Left ventricle myocardium inferior (tissue), 1 donor: ENCODE results near the gene ARHGAP9. TPM values are rescaled to one million over a fixed set of nuclear protein-coding genes. Genes with fewer than 3 reads are reported as not detected.

Experiments
- DNase-seq: peaks from one replicate; pipeline ENCODE4 v3.0.0-alpha.2; 2020
- H3K27ac ChIP-seq: fragments of 200-600 bp; replicated peaks from 2 replicates; pipeline ENCODE4 v1.8.0; 2021
- H3K27me3 ChIP-seq: fragments of 200-600 bp; 2 replicates; pipeline ENCODE4 v1.8.0; 2021; ENCODE audit warnings: low read depth
- H3K36me3 ChIP-seq: fragments of 200-600 bp; 2 replicates; pipeline ENCODE4 v1.8.0; 2021
- H3K4me1 ChIP-seq: fragments of 200-600 bp; 2 replicates; pipeline ENCODE4 v1.8.0; 2021
- H3K4me3 ChIP-seq: fragments of 200-600 bp; 2 replicates; pipeline ENCODE4 v1.8.0; 2021; ENCODE audit warnings: mild to moderate bottlenecking, moderate library complexity
- H3K9me3 ChIP-seq: fragments of 200-600 bp; replicated peaks from 2 replicates; pipeline ENCODE4 v1.8.0; 2021
- intact Hi-C: fragments of 100-400 bp; cut with micrococcal nuclease; formaldehyde crosslinking; loops from one replicate; pipeline ENCODE4 v1.11.0; 2022
- long read RNA-seq: library from polyadenylated mRNA; unstranded; transcript quantifications from one replicate; pipeline ENCODE4 v2.0.0, GENCODE V29; 2021
- total RNA-seq: library from RNA; stranded (reverse); fragmentation: NEBNext Ultra II Directional; extraction: Animal tissue kit (Norgen Biotek cat#: 25700); gene quantifications from one replicate; pipeline ENCODE4 v1.2.1, GENCODE V29; 2021
- TF ChIP-seq, protein P1 (sequence below): fragments of 200-600 bp; IDR thresholded peaks from 2 replicates; pipeline ENCODE4 v1.8.0; 2021; ENCODE audit warnings: antibody characterized with exemption, mild to moderate bottlenecking, borderline replicate concordance
- donor health status: DM: no; HTN: yes; CAD: no; lungs with severe emphysema.

ARHGAP9 gene
- total RNA-seq: 4.2 TPM
- long read RNA-seq, partial matches to known transcripts: 1 of 2 reads
- long read RNA-seq, other reads (novel, unspliced or antisense): 1 of 2 reads

DNA sequence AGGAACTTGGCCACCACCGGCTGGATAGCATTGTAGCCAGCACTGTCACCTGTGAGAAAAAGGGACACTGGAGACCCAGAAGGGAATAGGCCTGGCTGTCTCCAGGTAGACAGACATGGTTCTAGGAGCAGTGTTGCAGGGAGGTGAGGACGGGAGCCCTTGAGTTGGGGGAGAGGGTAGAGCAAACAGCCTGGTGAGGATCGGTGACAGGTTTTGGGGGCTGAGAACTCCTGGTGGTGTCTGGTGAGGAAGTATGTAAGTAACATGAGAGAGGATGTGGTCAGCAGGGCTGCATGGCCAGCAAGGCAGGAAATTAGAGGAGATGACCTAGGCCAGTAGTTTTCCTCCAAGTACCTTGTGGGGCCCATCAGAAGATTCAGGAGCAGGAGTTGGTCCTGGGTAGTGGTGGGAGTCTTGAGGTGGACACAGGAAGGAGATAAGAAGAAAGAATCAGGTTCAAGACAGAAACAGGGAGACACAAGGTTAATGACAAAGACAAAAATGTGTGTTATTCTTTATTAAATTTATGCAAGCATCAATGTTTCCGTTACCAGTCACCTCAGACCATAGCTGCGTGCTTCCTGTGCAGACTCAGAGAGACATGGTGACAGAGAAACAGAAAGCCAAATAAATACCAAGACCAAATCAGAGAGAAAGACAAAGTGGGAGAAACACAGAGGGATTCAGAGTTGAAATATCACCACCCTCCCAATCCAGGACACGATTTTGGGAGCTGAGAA lies at the start of gene ARHGAP9:
Gene ARHGAP9 (minus strand): TSS at position 491 of the 740 bp plus-strand sequence. CDS start 460 bp downstream, at position 31.
- H3K27ac ChIP-seq: peak within 1 kb of the TSS; percentile 41
- no peak within 1 kb of the TSS for H3K4me3 ChIP-seq
- intact Hi-C loops: no loop called here
- TF ChIP-seq, protein P1, sequence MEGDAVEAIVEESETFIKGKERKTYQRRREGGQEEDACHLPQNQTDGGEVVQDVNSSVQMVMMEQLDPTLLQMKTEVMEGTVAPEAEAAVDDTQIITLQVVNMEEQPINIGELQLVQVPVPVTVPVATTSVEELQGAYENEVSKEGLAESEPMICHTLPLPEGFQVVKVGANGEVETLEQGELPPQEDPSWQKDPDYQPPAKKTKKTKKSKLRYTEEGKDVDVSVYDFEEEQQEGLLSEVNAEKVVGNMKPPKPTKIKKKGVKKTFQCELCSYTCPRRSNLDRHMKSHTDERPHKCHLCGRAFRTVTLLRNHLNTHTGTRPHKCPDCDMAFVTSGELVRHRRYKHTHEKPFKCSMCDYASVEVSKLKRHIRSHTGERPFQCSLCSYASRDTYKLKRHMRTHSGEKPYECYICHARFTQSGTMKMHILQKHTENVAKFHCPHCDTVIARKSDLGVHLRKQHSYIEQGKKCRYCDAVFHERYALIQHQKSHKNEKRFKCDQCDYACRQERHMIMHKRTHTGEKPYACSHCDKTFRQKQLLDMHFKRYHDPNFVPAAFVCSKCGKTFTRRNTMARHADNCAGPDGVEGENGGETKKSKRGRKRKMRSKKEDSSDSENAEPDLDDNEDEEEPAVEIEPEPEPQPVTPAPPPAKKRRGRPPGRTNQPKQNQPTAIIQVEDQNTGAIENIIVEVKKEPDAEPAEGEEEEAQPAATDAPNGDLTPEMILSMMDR: no peak
- DNase-seq: no peak
- no peaks in the 10 kb centered on the region for H3K9me3 ChIP-seq
- peaks cover 87% of the 10 kb centered on the region for H3K27me3 ChIP-seq
- no peaks in the 10 kb centered on the region for H3K36me3 ChIP-seq
- H3K4me1 ChIP-seq: peaks cover 19% of the 10 kb centered on the region

DNA sequence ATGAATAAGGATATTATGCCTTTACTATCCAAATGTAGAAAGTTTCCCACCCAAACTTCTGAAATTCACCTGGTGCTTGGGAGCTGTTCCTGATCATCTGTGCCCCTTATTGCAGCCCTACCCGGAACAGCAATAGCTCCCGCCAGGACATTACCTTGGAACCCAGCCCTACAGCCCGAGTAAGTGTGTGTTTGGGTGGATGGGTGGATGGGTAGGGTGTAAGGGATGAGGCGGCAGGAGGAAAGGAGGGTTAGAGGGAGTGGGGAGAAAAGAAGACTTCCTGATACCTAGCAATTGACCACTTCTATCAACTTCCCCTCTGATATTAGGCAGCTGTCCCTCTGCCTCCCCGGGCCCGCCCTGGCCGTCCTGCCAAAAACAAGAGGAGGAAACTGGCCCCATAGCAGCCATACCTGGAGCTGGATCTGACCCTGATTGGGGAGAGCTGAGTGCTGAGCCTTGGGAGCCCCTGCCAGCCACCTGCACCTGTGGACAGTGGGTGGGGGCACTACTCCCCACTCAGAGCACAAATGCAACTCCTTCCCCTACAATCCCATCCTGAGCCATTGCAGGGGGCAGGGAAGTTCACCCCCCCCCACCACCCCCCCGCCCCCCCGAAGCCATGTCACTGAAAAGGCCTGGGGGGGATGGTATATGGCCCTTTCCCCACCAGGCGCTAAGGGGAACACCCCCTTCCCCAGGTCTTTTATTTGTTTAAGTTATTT lies 49.3 kb upstream of the ARHGAP9 start:
- Histone ChIP-seq H3K4me3 (no peak overlapping the region), H3K36me3 (peaks cover 97% of the 10 kb centered on the region), H3K9me3 (no peaks in the 10 kb centered on the region), H3K27ac (no peak overlapping the region), H3K4me1 (peaks cover 20% of the 10 kb centered on the region), H3K27me3 (no peaks in the 10 kb centered on the region)
- DNase-seq: no peak
- TF ChIP-seq, protein P1: no peak
- intact Hi-C loops: no loop called here

DNA sequence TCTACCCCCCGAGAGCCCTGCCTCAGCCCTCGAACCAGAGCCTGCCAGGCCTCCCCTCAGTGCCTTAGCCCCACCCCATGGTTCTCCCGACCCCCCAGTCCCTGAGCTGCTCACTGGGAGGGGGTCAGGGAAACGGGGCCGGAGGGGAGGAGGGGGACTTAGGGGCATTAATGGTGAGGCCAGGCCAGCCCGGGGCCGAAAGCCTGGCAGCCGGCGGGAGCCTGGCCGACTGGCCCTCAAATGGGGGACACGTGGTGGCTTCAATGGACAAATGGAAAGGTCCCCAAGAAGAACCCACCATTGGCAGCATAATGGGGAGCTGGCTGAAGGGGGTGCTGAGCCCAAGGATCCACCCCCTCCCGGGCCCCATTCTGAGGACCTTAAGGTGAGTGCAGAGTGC lies 48.5 kb upstream of the ARHGAP9 start:
- H3K36me3 ChIP-seq: peaks cover 89% of the 10 kb centered on the region
- intact Hi-C loops: no loop called here
- no peak for DNase-seq

DNA sequence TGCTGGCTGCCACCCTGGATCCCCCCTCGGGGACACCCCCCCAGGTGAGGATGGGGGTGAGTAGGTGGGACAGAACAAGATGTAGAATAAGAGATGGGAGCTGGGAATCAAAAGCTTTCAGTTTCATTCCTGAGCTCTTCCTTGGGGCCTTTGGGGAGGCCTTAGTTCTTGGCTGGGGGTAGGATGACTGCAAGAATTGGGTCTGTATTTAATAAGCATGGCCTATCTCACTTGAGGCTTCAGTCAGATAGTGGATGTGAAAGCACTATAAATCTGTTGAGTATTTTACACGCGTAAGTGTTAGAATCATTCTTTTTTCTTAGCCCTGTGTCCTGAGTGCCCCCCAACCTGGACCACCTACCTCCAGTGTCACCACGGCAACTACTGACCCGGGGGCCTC lies 47.5 kb upstream of the ARHGAP9 start:
- H3K9me3 ChIP-seq: no peaks in the 10 kb centered on the region
- H3K27me3 ChIP-seq: no peaks in the 10 kb centered on the region
- no peak overlapping the region for H3K27ac ChIP-seq
- H3K4me1 ChIP-seq: peaks cover 31% of the 10 kb centered on the region
- no peak overlapping the region for H3K4me3 ChIP-seq
- TF ChIP-seq, protein P1: no peak
- intact Hi-C loops: no loop called here
- H3K36me3 ChIP-seq: peaks cover 79% of the 10 kb centered on the region
- no peak for DNase-seq

More for the DNA sequence above, 48.5 kb upstream of the ARHGAP9 start:
- TF ChIP-seq, protein P1: no peak
- peaks cover 28% of the 10 kb centered on the region for H3K4me1 ChIP-seq
- no peak overlapping the region for H3K4me3 ChIP-seq
- H3K9me3 ChIP-seq: no peaks in the 10 kb centered on the region
- no peaks in the 10 kb centered on the region for H3K27me3 ChIP-seq
- no peak overlapping the region for H3K27ac ChIP-seq

DNA sequence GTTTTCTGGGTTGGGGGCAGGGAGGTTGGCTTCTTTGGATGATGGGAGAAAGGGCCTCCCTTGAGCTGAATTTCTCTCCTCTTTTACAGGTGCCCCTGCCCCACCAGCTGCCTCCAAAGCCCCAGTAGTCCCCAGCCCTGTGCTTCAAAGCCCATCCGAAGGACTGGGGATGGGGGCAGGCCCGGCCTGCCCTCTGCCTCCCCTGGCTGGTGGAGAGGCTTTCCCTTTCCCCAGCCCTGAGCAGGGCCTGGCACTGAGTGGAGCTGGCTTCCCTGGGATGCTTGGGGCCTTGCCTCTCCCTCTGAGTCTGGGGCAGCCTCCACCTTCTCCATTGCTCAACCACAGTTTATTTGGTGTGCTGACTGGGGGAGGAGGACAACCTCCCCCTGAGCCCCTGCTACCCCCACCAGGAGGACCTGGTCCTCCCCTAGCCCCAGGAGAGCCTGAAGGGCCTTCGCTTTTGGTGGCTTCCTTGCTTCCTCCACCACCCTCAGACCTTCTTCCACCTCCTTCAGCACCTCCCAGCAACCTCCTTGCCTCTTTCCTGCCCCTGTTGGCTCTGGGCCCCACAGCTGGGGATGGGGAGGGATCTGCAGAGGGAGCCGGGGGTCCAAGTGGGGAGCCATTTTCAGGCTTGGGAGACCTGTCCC lies 46.9 kb upstream of the ARHGAP9 start:
- Histone ChIP-seq H3K4me1 (peaks cover 37% of the 10 kb centered on the region), H3K4me3 (no peak overlapping the region), H3K27me3 (no peaks in the 10 kb centered on the region), H3K9me3 (no peaks in the 10 kb centered on the region), H3K36me3 (peaks cover 73% of the 10 kb centered on the region), H3K27ac (peak overlapping the region; percentile 19)
- TF ChIP-seq, protein P1: no peak
- intact Hi-C loops: no loop called here
- no peak for DNase-seq
